ENCODE results near the gene CD69. TPM values are rescaled to one million over a fixed set of nuclear protein-coding genes. Genes with fewer than 3 reads are reported as not detected.

CD69 gene
- total RNA-seq, 4 donors from 2014 or later = 0.93 to 2.7 (median 1.7) TPM

DNA sequence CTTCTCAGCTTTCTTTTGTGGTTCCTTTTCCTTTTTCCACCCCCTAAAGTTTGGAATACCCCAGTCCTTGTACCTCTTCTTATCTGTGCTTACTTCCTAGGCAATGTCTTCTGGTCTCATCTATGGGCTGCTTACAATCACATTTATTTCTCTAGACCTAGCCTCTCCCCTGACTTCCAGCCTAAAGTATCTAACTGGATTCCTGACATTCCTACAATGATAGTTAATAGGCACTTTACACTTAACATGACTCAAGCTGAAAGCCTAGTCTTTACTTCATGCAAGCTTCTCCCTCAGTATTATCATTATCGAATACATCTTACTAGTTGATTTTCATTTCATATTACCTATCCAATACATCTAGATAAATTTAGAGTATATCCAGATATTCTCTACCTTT, 49.0 kb downstream of the CD69 start:
- no peaks in the 10 kb centered on the region for H3K27me3 ChIP-seq
- WGBS = 89% methylated on average over 1 of the region's 1 CpG
- no peak overlapping the region for H3K4me3 ChIP-seq
- DNase-seq (ENCODE audit: low spot score in 2 of 2) = no peak
- H3K4me1 ChIP-seq = no peaks in the 10 kb centered on the region
- no peaks in the 10 kb centered on the region for H3K36me3 ChIP-seq
- TF ChIP-seq, protein P1, sequence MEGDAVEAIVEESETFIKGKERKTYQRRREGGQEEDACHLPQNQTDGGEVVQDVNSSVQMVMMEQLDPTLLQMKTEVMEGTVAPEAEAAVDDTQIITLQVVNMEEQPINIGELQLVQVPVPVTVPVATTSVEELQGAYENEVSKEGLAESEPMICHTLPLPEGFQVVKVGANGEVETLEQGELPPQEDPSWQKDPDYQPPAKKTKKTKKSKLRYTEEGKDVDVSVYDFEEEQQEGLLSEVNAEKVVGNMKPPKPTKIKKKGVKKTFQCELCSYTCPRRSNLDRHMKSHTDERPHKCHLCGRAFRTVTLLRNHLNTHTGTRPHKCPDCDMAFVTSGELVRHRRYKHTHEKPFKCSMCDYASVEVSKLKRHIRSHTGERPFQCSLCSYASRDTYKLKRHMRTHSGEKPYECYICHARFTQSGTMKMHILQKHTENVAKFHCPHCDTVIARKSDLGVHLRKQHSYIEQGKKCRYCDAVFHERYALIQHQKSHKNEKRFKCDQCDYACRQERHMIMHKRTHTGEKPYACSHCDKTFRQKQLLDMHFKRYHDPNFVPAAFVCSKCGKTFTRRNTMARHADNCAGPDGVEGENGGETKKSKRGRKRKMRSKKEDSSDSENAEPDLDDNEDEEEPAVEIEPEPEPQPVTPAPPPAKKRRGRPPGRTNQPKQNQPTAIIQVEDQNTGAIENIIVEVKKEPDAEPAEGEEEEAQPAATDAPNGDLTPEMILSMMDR (IDR thresholded peaks at IDR 0.05) = no peak
- no peak for TF ChIP-seq POLR2A (IDR thresholded peaks at IDR 0.05)
- no peak for TF ChIP-seq EP300 (IDR thresholded peaks at IDR 0.05)
- no peak for TF ChIP-seq POLR2AphosphoS5 (IDR thresholded peaks at IDR 0.05)
- H3K27ac ChIP-seq = no peak overlapping the region
- H3K9me3 ChIP-seq = no peaks in the 10 kb centered on the region

DNA sequence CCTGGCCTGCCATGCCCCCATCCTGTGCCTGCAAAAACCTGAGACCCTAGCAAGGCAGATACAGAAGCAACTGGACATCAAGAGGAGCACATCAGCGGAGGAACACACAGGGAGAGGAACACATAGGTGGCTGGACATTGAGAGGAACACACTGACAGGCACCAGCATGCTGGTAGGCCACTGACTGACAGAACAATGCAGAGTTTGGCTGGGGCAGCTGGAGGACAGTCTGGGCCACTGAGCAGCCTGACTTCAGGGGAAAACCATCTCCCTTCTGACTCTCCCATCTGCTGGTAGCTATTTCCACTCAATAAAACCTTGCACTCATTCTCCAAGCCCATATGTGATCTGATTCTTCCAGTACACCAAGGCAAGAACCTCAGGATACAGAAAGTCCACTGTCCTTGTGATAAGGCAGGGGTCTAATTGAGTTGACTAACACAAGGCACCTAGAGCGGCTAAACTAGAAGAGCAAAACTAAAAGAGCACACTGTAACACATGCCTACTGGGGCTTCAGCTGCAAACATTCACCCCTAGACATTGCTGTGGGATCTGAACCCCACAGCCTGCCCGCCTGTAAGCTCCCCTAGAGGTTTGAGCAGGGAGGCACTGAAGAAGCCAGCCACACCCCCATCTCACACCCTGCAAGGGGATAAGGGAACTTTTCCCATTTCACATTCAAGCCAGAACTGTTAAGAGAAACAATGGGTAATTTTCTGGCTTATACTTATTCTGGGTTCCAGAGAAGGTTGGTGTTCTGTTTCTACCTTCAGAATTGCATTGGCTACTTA, 49.9 kb downstream of the CD69 start:
- 89% methylated on average over 3 of the region's 3 CpGs for WGBS
- Histone ChIP-seq H3K27me3 (no peaks in the 10 kb centered on the region), H3K36me3 (no peaks in the 10 kb centered on the region), H3K4me3 (no peak overlapping the region), H3K27ac (no peak overlapping the region), H3K4me1 (no peaks in the 10 kb centered on the region), H3K9me3 (no peaks in the 10 kb centered on the region)
- no peak for DNase-seq (ENCODE audit: low spot score in 2 of 2)
- TF ChIP-seq POLR2A (IDR thresholded peaks at IDR 0.05) (no peak), EP300 (IDR thresholded peaks at IDR 0.05) (no peak), POLR2AphosphoS5 (IDR thresholded peaks at IDR 0.05) (no peak)
- TF ChIP-seq, protein P1 (IDR thresholded peaks at IDR 0.05) = no peak

DNA sequence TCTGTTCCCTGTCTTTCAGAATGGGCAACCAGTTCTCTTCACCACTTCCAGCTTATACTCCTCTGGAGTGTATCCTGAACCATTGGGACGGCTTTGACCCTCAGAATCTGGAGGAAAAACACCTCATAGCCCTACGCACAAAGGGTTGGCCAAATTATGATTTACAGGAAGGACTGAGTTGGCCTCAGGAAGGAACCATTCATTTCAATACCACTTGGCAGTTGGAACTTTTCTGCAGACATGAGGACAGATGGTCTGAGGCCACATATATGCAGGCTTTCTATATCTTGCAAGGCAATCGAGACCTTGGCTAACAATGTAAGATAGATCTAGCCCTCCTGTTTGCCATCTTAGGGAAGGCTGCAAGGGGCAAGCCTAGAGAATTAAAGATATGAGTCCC, 51.8 kb downstream of the CD69 start:
- Histone ChIP-seq H3K4me1 (no peaks in the 10 kb centered on the region), H3K36me3 (no peaks in the 10 kb centered on the region), H3K27me3 (no peaks in the 10 kb centered on the region), H3K4me3 (no peak overlapping the region), H3K9me3 (no peaks in the 10 kb centered on the region), H3K27ac (no peak overlapping the region)
- TF ChIP-seq POLR2A (IDR thresholded peaks at IDR 0.05) = no peak
- TF ChIP-seq EP300 (IDR thresholded peaks at IDR 0.05) = no peak
- TF ChIP-seq, protein P1 (IDR thresholded peaks at IDR 0.05) = no peak
- no peak for TF ChIP-seq POLR2AphosphoS5 (IDR thresholded peaks at IDR 0.05)
- 91% methylated on average over 3 of the region's 3 CpGs for WGBS
- no peak for DNase-seq (ENCODE audit: low spot score in 2 of 2)

DNA sequence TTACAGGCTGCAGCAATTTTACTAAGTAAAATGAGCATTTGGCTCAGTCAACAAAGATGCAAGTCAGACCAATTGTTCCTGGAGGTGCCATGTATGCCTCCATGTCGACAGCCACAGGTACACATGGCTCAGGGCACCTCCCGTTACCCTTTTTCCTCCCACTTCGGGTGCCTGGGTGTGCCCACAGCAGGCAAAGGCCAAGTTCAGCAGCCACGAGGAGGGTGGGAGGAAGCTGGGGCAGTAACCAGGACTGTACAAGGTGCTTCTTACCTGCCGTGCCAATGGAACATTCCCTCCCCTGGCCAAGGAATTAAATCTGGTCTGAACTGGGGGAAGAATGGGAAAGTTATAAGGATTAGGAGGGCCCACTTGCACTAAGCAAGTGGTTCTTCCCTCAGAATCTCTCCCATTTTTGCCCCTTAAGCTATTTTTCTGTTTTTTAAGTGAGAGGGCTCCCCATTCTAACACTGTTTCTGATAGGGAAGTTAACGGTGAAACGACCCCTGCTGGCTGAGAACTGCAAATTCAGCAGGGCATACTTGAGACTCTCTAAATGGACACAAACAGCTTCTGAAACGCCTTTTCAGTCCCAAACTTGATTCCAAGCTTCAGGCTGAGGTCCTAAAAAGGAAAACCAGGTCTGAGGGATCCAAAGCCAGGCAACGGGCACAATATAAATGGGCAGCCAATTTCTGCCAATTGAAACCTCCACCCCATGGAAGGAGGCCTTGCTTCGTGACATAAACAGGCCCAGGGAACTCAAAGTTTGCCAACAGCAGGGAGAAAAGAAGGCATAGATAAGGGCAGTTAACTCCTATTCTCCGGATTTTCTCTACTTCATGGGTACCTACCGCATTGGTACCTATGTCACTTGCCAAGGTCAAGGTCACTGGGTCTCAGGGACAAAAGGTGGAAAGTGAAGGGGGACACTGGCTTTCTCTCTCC, 52.6 kb downstream of the CD69 start:
- Histone ChIP-seq H3K9me3 (no peaks in the 10 kb centered on the region), H3K4me3 (no peak overlapping the region), H3K27me3 (no peaks in the 10 kb centered on the region), H3K27ac (no peak overlapping the region), H3K36me3 (no peaks in the 10 kb centered on the region), H3K4me1 (no peaks in the 10 kb centered on the region)
- no peak for DNase-seq (ENCODE audit: low spot score in 2 of 2)
- no peak for TF ChIP-seq EP300 (IDR thresholded peaks at IDR 0.05)
- TF ChIP-seq, protein P1 (IDR thresholded peaks at IDR 0.05) = peak; percentile 27 to 60
- WGBS = 46% methylated on average over 12 of the region's 12 CpGs

DNA sequence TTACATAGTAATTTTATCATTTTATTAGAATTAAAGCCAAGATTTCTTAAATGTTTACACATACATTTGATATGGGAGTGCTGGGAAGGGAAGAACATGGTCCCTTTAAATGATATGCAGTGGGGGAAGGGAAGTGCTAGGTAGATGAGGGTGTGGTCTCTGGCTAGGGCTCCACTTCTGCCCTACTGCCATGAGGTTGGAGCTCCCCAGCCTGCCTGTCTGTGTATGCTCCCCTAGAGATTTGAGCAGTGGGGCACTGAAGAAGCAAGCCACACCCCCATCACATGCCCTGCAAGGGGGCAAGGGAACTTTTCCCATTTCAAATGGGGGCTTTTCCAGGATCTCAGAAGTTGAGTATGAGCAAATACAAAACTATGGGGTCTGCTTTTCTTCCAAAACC, 53.3 kb downstream of the CD69 start:
- H3K27ac ChIP-seq = no peak overlapping the region
- no peak for DNase-seq (ENCODE audit: low spot score in 2 of 2)
- no peak overlapping the region for H3K4me3 ChIP-seq
- peaks cover under 1% of the 10 kb centered on the region for H3K9me3 ChIP-seq
- TF ChIP-seq EP300 (IDR thresholded peaks at IDR 0.05) (no peak), POLR2AphosphoS5 (IDR thresholded peaks at IDR 0.05) (no peak), POLR2A (IDR thresholded peaks at IDR 0.05) (no peak)
- TF ChIP-seq, protein P1 (IDR thresholded peaks at IDR 0.05) = no peak
- no peaks in the 10 kb centered on the region for H3K4me1 ChIP-seq
- no peaks in the 10 kb centered on the region for H3K36me3 ChIP-seq
- no peaks in the 10 kb centered on the region for H3K27me3 ChIP-seq
